K562 (cell line): ENCODE data around the gene SLC25A45. TPM values are rescaled to one million over a fixed set of nuclear protein-coding genes. Genes with fewer than 3 reads are reported as not detected.

ENCODE experiments used
- CBFA2T3 ChIP-seq: fragments of 450-650 bp; IDR thresholded peaks from 2 replicates; pipeline ENCODE4 v1.6.1; 2017
- CC2D1A ChIP-seq: fragments of 450-650 bp; IDR thresholded peaks from 2 replicates; pipeline ENCODE4 v1.6.1; 2017; ENCODE audit warnings: mild to moderate bottlenecking
- CTCF ChIP-seq, 3 experiments: IDR thresholded peaks in 2 of 3; conservative IDR thresholded peaks in 1 of 3; 2 replicates each; pipeline ENCODE4 v1.5.1; 2011 to 2012; ENCODE audit warnings: low read length in 3 of 3, mild to moderate bottlenecking in 3 of 3, control low read depth in 2 of 3, improper control_type of control experiment in 1 of 3, inconsistent platforms in 1 of 3, low read depth in 1 of 3, mixed read lengths in 1 of 3, moderate library complexity in 1 of 3; ENCODE audit not compliant: insufficient read depth in 2 of 3
- DDX20 ChIP-seq: fragments of 450-650 bp; IDR thresholded peaks from 2 replicates; pipeline ENCODE4 v1.6.1; 2016; ENCODE audit warnings: missing genetic modification characterization, low read depth, mild to moderate bottlenecking, missing compliant biosample characterization, moderate library complexity
- ELK3 ChIP-seq: fragments of 450-650 bp; formaldehyde crosslinking; IDR thresholded peaks from 2 replicates; pipeline ENCODE4 v1.4.0; 2020; ENCODE audit warnings: mild to moderate bottlenecking
- HDAC2 ChIP-seq: fragments of 450-650 bp; IDR thresholded peaks from 2 replicates; pipeline ENCODE4 v1.6.1; 2016; ENCODE audit warnings: mild to moderate bottlenecking
- KHSRP ChIP-seq: fragments of 450-650 bp; IDR thresholded peaks from 2 replicates; pipeline ENCODE4 v1.6.1; 2017
- MTA2 ChIP-seq: fragments of 450-650 bp; IDR thresholded peaks from 2 replicates; pipeline ENCODE4 v1.6.1; 2016; ENCODE audit warnings: low read depth
- PHF8 ChIP-seq: fragments of 200-600 bp; sonication (generic); IDR thresholded peaks from 2 replicates; pipeline ENCODE4 v1.6.1; 2012; ENCODE audit warnings: mixed run types, mild to moderate bottlenecking, inconsistent platforms, low read length, moderate library complexity, borderline replicate concordance
- POLR2H ChIP-seq: IDR thresholded peaks from 2 replicates; pipeline ENCODE4 v1.6.1; 2016; ENCODE audit warnings: missing genetic modification characterization, low read depth, mild to moderate bottlenecking, control low read depth, missing compliant biosample characterization, moderate library complexity
- SNRNP70 ChIP-seq: fragments of 200-400 bp; formaldehyde crosslinking; optimal IDR thresholded peaks from 2 replicates; pipeline ENCODE3; 2017; ENCODE audit warnings: low read depth, low read length
- ZC3H11A ChIP-seq: IDR thresholded peaks from 2 replicates; pipeline ENCODE4 v1.6.1; 2012; ENCODE audit warnings: low read depth, low read length, improper control_type of control experiment
- ZHX1 ChIP-seq: fragments of 150-350 bp; conservative IDR thresholded peaks from 2 replicates; pipeline ENCODE4 v1.6.1; 2014; ENCODE audit warnings: low read length
- ZNF57 ChIP-seq: fragments of 450-650 bp; formaldehyde crosslinking; IDR thresholded peaks from 2 replicates; pipeline ENCODE4 v1.4.0; 2020; ENCODE audit warnings: mild to moderate bottlenecking, moderate library complexity
- polyA plus RNA-seq, 8 experiments: library from polyadenylated mRNA; depleted of rRNA in 4 of 8; stranded (reverse) in 5 of 8; unstranded in 3 of 8; fragments of >200 nt; fragmentation: Nextera tagmentation in 2 of 8; fragmentation: Illumina TruSeq in 1 of 8; extraction: Ambion mirVana in 2 of 8; extraction: Trizol in 1 of 8; gene quantifications; 2 replicates each; pipeline versions ENCODE4 v1.2.1 to v1.2.3, GENCODE V29; 2011 to 2014; ENCODE audit warnings: inconsistent platforms in 1 of 8, missing spikeins in 1 of 8
- total RNA-seq, 7 experiments: library from RNA; depleted of rRNA in 6 of 7; stranded (reverse); fragments of >200 nt in 6 of 7; fragmentation: Illumina TruSeq in 2 of 7; extraction: Trizol in 2 of 7; gene quantifications; 2 replicates each; pipeline versions ENCODE4 v1.2.1 to v1.2.3, GENCODE V29; 2011 to 2021; ENCODE audit warnings: low replicate concordance in 1 of 7

Gene SLC25A45
- total and polyA plus RNA-seq, 9 of the 15 experiments (the other 6 are each of a cell fraction or from before 2014, with no cell fraction given) = 0.15 to 2.3 (median 0.68) TPM

GRCh38 chr11:65430406-65431217 lies 48.2 kb upstream of the SLC25A45 start (continued):
- TF ChIP-seq POLR2H (tag) = peak; percentile 13; the same call in 1 of the 2 replicates
- TF ChIP-seq PHF8 = no peak
- no peak for TF ChIP-seq CC2D1A
- no peak for TF ChIP-seq CTCF (IDR thresholded peaks at IDR 0.05 in 2 of 3, conservative IDR thresholded peaks at IDR 0.05 in 1 of 3; ENCODE audit: insufficient read depth in 2 of 3, low read depth in 1 of 3, low read length in 3 of 3)
- no peak for TF ChIP-seq SNRNP70
- 0 out of 2 replicates have a peak, but pooled peaks have one; percentile 28 for TF ChIP-seq ELK3
- no peak for TF ChIP-seq ZHX1
- TF ChIP-seq CBFA2T3 = no peak
- no peak for TF ChIP-seq HDAC2
- peak; percentile 22; the same call in 1 of the 2 replicates for TF ChIP-seq KHSRP
- TF ChIP-seq ZNF57 = 0 out of 2 replicates have a peak, but pooled peaks have one; percentile 28
- no peak for TF ChIP-seq DDX20 (tag)
- no peak for TF ChIP-seq ZC3H11A
- no peak for TF ChIP-seq MTA2
